Activated naive CD8-positive, alpha-beta T cell treated with anti-CD3 and anti-CD28 coated beads, Interleukin-2, amount 50 U/mL, for 16 hours (primary cell): ENCODE results near the gene NUDT16L1.

Source experiments
- DNase-seq: peaks from one replicate; pipeline ENCODE4 v3.0.0-alpha.2; 2020; ENCODE audit warnings: low read depth, low spot score

NUDT16L1 gene

GRCh38 chr16:4663777-4664465 is 29.4 kb upstream of the NUDT16L1 start:
- DNase-seq = no peak

GRCh38 chr16:4664538-4665418 is 28.6 kb upstream of the NUDT16L1 start:
- DNase-seq = no peak

- DNase-seq = no peak
These were observed 26.7 kb upstream of the NUDT16L1 start for GRCh38 chr16:4666537-4667202.

- no peak for DNase-seq
These were observed 26.0 kb upstream of the NUDT16L1 start for GRCh38 chr16:4667203-4667963.

GRCh38 chr16:4668313-4668960 is 24.9 kb upstream of the NUDT16L1 start:
- DNase-seq = no peak

GRCh38 chr16:4673387-4674046 is 19.8 kb upstream of the NUDT16L1 start:
- no peak for DNase-seq

- DNase-seq = no peak
These were observed 18.3 kb upstream of the NUDT16L1 start for GRCh38 chr16:4674926-4675530.

GRCh38 chr16:4675864-4676786 is 17.2 kb upstream of the NUDT16L1 start:
- no peak for DNase-seq

GRCh38 chr16:4676831-4677230 is 16.5 kb upstream of the NUDT16L1 start:
- no peak for DNase-seq

GRCh38 chr16:4677390-4677789 is 16.0 kb upstream of the NUDT16L1 start:
- DNase-seq = no peak

- DNase-seq = no peak
These were observed 15.4 kb upstream of the NUDT16L1 start for GRCh38 chr16:4677994-4678393.

- no peak for DNase-seq
These were observed 14.8 kb upstream of the NUDT16L1 start for GRCh38 chr16:4678596-4678995.

GRCh38 chr16:4679156-4679849 is 14.1 kb upstream of the NUDT16L1 start:
- no peak for DNase-seq

GRCh38 chr16:4679850-4680636 is 13.3 kb upstream of the NUDT16L1 start:
- no peak for DNase-seq

- DNase-seq = no peak
These were observed 12.5 kb upstream of the NUDT16L1 start for GRCh38 chr16:4680673-4681470.

GRCh38 chr16:4681471-4682083 is 11.8 kb upstream of the NUDT16L1 start:
- DNase-seq = no peak
